ENCODE results near the gene PNPT1. TPM values are rescaled to one million over a fixed set of nuclear protein-coding genes. Genes with fewer than 3 reads are reported as not detected.
"Not testable (repeated sequence)": the region's sequence is repeated elsewhere in the genome, so short reads cannot be mapped to it uniquely, and the experiment has no call there.

Gene PNPT1
- polyA plus RNA-seq, 10 donors: 13.0 to 25.1 (median 16.9) TPM

DNA sequence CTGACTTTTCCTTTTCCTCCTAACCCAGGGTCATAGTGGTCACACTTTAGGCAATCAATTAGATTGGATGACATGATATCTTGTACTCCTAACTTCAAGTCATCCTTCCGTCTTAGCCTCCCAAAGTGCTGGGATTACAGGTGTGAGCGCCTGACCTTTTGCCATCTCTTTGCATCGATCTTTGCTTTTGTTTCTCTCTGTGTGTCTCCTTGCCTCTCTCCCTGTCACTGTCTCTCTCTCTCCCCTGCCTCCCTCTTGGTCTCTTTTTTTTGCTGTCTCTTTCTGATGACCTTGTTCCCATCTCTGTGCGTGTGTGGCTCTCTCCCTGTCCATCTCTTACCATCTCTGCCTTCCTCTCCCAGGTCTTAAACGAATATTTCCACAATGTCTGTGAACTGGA, 904 bp downstream of the PNPT1 start:
- DNase-seq: not testable (repeated sequence)

DNA sequence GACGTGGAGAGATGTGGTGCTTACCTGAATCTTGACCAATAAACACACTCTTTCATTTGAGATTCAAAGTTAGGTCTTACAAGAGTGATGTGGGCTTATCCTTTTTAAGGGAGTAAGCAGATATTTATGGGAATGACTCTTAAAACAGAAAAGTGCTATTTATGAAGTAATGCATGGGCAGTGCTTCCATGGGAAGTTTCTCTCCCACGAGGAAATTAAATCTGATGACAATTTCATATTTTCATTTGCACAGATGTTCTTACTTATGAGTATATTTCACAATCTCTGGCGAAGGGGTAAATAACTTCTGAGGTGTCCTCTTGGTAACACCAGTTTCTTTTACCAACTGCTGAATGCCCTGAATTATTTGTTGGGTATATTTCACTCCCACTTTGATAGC, 21.0 kb downstream of the PNPT1 start:
- peak in 2 of 3 donors; percentile 7 to 34 for DNase-seq

DNA sequence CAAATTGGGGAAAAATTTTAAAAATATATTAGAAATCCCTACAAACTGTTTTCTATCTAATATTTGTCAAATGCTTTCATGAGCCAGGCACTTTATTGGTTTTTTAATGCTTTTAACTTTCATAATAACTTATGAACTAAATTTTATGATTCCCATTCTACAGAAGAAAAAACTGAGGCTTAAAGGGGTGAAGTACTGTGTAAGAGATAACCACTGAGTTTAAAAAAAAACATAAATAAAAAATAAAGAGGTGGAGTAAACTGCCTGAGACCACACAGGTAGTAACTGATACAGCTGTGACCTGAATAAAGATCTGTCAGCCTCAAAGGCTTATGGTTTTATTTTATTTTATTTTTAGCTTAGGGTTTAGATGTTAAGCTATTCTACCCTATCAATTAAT, 24.7 kb downstream of the PNPT1 start:
- DNase-seq: no peak

DNA sequence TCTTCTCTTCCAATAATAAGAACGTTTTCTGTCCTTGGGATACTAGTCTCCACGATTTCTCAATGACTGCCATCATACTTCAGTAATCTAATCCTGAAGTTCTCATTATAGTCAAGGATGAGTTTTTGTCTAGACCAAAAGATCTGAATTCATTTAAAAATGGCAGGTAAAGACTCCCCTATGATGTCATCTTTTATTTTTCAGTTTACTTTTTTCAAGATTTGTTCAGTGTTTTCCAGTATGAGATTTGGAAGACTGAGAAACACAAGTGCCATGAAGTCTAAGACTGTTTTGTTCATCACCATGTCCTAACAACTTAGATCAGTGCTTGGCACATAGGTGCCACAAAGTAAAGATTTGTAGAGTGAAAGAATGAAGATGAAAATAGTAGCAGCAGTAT, 40.4 kb downstream of the PNPT1 start:
- DNase-seq: no peak

DNA sequence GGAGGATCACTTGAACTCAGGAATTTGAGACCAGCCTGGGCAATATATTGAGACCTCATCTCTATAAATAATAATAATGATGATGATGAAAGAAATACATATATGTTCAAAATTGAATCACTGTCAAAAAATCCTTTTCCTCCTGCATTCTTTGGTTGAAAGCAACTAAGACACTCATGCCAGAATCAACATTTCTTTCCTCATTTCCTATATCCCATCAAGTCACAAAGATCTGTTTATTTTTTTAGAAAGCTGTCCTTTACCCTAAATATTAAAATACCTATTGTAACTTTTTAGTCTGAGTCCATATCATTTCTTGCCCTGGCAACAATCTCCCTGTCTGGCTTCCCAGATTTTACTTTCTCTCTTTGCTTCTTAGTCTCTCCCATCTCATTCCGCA, 44.4 kb downstream of the PNPT1 start:
- no peak for DNase-seq

GRCh38 chr2:55636831-55637230, 56.8 kb downstream of the PNPT1 start:
- DNase-seq: no peak

DNA sequence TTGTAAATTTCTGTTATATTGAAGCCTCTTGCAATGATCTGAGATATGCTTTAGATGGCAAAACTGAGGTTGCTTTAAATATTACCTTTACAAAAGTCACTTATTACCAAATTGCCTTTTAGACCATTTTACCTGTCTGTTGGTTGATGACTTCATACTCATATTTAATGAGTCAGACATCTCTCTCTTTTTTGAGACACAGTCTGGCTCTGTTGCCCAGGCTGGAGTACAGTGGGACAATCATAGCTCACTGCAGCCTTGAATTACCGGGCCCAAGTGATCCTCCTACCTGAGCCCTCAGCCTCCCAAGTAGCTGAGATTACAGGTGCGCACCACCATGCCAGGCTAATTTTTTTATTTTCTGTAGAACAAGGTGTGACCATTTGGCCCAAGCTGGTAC, 64.7 kb downstream of the PNPT1 start:
- DNase-seq: no peak

DNA sequence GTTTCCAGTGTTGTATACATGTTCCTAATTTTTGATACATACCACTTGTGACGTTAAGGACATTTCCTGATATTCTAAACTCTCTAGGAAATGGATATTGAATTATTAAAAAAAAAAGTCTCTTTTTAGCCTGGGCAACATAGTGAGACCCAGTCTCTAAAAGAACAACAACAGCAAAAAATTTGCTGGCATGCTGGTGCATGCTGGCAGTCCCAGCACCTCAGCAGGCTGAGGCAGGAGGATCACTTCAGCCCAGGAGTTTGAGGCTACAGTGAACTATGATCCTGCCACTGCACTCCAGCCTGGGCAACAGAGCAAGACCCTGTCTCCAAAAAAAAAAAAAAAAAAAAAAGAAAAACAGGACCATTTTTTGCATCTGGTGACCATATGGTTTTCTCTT, 65.7 kb downstream of the PNPT1 start:
- DNase-seq: no peak

GRCh38 chr2:55621802-55622201, 71.8 kb downstream of the PNPT1 start:
- no peak for DNase-seq

DNA sequence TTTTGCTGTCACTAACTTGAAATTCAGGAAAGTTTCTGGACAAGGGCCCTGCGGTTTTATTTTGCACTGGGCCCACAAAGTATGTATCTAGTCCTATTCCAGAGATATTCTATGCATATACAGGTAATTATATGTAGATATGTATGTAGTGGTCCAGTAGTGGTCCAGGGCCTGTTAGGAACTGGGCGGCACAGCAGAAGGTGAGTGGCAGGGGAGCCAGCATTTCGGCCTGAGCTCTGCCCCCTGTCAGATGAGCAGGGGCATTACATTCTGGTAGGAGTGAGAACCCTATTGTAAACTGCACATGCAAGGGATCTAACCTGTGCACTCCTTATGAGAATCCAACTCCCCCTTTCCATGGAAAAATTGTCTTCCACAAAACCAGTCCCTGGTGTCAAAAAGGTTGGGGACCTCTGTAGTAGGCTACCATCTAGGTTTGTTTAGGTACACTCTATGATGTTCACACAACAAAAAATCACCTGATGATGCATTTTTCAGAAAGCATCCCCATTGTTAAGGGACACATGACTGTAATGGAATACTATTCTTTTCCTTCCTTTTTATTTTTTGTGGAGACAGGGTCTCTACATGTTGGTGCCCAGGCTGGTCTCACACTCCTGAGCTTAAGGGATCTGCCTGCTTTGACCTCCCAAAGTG, 73.4 kb downstream of the PNPT1 start:
- no peak for DNase-seq

- DNase-seq: peak; percentile 52 to 91 (median 69)
Observed at GRCh38 chr2:55618275-55619055, 75.2 kb downstream of the PNPT1 start.

- no peak for DNase-seq
Observed at GRCh38 chr2:55618025-55618274, 75.7 kb downstream of the PNPT1 start.

- DNase-seq: peak; percentile 100
Observed at GRCh38 chr2:55617175-55618024, 76.2 kb downstream of the PNPT1 start, which contains the start of gene PPP4R3B. Gene PPP4R3B, minus strand, starts transcription at chr2:55617622. Its CDS starts 337 bp downstream, at chr2:55617285.

DNA sequence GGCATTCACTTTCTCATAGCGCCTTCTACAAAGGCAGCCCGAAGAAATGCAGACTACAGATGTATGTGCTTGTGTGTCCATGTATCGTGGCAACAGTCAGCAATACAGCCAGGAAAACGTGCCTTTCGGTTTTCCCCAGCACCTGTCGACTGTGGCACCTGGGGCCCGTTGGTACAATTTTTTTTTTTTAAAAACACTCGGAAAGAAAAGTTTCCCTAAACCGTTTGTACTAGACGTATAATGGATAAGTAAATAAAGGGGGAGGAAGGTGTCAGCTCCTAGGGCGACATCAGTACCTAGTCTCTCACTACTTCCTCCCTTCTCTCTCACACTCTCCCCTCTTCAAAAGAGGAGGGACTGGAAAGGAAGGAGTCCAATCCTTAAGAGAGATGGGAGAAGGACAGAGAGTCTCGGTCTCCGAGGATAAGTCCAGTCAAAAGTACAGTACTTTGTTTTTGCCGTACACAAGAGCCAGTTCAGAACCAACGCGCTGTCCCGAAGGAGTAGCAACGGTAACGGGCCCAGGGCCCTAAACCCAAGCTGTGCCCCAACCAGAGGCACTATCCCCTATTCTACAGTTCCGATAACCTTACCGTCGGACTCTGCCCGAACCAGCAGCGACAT, 77.0 kb downstream of the PNPT1 start:
- peak; percentile 51 to 85 (median 52) for DNase-seq

DNA sequence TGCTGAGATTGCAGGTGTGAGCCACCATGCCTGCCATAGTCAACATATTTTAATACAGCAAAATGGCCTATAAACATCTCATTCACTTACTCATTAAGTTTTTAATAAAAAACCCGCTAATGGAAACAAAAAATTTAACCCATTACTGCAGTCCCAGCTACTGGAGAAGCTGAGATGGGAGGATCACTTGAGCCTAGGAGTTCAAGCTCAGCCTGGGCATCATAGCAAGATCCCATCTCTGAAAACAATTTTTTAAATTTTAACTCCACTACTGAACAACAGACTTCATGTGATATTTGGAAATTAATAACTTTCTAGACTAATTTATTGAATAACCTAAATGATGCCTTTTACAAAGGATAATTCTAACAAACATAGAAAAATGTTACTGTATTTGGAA, 81.6 kb downstream of the PNPT1 start:
- DNase-seq: no peak

DNA sequence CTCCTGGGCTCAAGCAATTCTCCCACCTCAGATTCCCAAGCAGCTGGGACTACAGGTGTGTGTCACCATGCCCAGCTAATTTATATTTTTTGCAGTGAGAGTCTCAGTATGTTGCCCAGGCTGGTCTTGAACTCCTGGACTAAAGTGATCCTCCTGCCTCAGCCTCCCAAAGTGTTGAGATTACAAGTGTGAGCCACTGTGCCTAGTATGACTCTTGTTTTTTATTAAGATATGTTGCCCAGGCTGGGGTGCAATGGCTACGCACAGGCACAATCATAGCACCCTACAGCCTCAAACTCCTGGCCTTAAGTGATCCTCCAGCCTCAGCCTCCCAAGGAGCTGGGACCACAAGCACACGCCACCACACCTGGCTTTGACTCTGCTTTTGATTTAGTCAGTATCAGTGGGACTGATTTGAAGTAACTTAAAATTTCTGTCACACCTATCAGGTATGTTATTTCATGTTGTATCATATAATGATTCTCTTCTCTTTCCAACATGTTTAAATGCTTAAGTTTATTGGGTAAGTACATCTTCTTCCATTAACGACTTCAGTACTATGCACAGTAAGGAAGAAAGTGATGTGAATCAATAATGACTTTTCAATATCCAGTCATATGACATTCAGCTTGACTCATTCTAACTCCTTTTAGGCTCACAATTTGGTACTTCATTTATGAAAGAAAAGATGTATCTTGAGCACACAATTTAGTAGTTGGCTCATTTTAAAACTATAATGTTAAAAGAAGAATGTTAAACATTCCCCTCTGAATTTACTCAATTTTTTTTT, 82.5 kb downstream of the PNPT1 start:
- DNase-seq: no peak

DNA sequence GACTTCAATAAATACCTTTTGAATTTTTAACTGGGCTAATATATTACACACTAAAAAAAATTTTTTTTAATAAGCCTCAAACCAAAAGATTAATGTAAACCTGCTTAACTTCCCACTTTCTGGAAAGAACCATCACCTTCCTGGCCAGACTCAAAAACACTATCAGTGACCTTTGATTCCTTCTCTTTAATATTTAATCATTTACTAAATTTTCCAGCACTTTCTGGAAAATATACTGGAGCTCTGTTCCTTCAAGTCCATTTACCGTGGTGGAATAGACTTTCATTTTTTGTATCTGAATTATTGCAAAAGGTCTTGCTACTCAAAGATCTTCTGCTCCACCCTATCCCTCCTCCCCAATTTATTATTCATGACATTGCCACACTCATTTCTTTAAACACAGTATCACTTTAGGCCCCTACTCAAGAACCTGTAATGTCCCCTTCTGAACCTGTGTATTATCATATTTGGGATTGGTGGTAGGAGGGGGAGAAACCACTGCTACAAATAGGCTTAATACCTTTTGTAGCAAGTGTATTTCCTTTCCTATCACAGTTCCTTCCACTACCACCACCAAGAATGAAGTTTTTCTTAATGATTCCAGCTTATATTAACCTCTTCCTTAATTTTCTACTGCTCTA, 83.6 kb downstream of the PNPT1 start:
- no peak for DNase-seq

GRCh38 chr2:55609193-55609794, 84.3 kb downstream of the PNPT1 start:
- DNase-seq: no peak

GRCh38 chr2:55607717-55608116, 85.9 kb downstream of the PNPT1 start:
- no peak for DNase-seq

- DNase-seq: no peak
Observed at GRCh38 chr2:55604027-55604565, 89.5 kb downstream of the PNPT1 start.

Measured in muscle of back (tissue), 11 donors.